Activated CD8-positive, alpha-beta memory T cell treated with anti-CD3 and anti-CD28 coated beads, Interleukin-2, amount 50 U/mL, for 4 hours (primary cell): ENCODE results near the gene ADPRH.

Source experiments
- DNase-seq: peaks from one replicate; pipeline ENCODE4 v3.0.0-alpha.2; 2020

The ADPRH gene

DNA sequence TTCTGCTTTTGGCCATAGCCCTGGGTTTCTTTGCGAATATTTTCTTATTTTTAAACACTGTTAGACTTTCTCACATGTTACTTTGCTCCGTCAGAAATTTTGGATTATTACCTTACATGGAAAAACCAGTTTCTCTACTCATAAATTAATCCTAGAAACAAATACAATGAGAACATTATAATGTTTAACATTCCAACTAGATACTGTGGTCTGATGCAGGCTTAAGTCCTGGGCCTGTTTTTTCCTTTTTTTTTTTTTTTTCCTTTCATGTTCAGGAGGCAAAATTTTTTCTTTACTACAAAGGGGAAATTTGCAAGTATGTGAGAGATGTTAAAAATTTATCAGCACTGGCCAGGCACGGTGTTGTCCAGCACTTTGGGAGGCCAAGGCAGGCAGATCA, 52.2 kb downstream of the ADPRH start:
- no peak for DNase-seq

DNA sequence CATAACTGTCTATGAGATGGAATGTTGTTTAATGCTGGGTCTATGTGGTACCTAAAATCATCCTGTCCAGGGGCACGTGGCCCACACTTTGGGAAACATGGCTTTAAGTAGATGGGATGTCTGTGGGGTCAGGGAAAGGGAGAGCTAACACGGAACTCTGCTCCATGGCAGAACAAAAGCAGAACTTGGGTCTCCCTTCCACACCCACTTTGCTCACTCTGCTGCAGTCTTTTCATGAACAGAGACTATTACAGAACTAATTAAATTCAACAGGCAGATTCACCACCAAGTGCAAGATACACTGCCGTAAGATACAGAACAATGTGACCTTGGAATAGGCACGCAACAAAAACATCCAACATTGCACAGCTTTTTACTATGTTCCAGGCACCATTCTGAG, 52.9 kb downstream of the ADPRH start:
- no peak for DNase-seq

DNA sequence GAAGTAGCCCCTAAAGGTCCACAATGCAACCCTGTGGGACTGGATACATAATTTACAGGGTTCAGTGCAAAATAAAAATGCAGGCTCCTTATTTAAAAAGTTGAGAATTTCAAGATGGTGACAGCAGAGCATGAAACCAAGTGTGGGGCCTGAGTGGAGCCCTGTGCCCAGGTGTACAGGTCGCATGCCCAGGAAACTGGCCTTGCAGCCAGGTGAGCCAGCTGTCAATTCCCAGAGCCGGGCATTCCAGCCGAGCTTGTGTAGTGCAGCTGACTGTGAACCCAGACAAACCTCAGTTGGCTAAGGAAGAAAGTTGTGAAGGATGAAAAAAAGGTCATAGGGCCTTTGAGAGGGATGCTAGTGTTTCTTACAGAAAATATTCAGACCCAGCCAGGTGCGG, 53.5 kb downstream of the ADPRH start:
- DNase-seq = no peak

DNA sequence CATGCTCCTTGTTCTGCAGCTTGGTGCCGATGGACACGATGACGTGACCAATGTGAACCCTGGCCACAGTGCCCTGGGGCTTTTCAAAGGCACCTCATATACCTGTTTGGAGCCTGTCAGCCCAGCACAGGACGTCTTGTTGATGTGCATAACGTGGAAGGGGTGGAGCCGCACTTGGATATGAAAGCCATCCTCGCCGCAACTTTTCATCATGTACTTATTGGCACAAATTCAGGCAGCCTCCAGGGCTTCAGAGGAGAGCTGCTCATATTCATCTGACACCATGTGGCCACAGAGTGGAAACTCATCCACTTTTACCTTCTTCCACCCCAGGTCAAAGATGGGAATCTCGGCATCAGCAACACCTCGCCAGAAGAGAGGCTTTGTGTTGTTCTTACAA, 56.4 kb downstream of the ADPRH start:
- DNase-seq = no peak

DNA sequence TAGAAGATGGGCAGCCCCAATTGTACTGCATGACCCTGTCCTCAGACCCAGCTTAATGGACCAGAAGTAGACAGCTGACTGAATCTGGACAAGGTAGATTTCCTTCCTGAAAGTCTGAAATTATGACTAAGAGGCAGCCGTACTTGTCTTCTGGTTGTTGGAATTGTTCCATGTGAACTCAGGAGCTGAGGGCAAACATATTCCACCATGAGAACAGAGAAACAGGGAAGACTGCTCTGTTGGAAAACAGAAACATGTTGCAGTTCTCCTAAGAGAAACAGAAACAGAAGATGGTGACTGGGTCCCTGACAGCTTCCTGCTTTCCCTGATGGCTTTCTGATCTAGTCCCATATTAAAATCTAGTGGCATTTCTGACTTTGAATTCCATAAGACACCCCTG, 57.0 kb downstream of the ADPRH start:
- no peak for DNase-seq

DNA sequence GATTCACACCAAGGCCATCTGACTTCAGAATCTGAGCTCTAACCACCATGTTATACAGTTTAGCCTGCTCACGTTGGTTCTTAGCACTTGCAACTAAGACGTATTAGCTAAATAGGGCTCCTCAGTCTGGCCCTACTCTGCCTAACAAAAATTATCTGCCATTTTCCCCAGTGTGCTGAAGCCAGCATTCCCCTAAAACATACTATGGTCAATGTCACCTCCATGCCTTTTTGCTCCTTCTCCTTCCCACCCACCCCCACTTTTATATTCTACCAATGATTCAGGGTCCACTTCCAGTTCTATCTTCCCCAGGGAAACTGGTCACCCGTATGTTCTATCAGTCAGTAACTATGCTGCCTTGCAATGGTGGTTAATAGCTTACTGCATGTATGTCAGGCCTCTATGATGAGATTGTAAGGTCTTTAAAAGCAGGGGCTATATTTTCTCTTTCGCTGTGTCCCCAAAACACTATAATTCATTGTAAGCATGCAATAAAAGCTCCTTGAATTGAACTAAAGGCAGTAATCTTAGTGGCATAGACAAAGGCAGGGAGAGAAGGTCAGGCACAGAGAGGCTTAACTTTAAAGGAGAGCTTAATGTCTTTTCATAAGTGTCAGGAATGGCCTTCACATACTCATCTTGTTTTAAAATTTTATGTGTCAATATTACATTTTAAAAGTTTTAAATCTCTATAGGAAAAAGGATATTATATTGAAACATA, 57.8 kb downstream of the ADPRH start:
- no peak for DNase-seq

DNA sequence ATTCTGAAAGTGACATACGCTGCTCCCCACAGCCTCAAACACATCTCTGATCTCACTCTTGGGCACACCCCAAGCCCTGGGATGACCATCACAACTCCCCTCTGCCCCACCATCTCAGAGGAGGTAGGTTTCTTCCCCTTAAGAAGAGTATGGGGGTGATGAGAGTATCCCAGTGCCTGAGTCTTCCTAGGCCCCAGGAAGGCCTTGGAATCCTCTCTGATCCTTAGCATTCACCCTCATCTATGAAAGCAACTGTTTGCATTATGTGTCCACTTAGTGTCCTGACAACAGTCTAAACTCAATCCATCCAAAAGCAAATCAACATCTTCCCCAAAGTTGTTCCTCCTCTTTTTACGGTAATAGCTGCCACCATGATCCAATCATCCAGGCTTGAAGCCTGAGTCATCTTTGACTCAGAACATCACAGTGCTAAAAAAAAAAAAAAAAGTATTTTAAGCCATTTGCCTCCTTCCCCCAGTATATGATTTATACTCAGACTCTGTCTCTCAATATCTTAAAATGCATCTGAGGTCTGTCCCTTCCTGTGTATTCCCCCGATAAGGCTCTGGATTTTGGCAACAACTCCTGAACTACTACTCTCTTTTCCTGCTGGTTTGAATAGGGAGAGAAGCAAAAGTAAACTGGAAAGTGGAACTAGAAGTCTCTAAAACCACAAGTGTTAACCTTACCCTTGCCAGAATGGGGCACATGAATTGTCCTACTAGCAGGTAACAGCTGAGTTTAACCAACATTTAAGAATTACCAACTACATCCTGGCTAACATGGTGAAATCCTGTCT, 58.6 kb downstream of the ADPRH start:
- DNase-seq = no peak
